Endothelial cell of umbilical vein (primary cell): ENCODE measurements around the gene TBC1D3E. TPM values are rescaled to one million over a fixed set of nuclear protein-coding genes. Genes with fewer than 3 reads are reported as not detected.
"Not testable (repeated sequence)": the region's sequence is repeated elsewhere in the genome, so short reads cannot be mapped to it uniquely, and the experiment has no call there.

Experiments used
- BruUV-seq: library from RNA; stranded (reverse); fragments of 400-500 nt; replicated peaks from 2 replicates; lab custom pipeline; 2021; lab: Mats Ljungman, UMichigan
- CTCF ChIA-PET: fragments of 300-600, 350-600 bp; sonication (Branson Sonifier 250); formaldehyde crosslinking; loops from one replicate; lab custom pipeline; 2021; ENCODE audit warnings: antibody characterized with exemption, inconsistent platforms; lab: Charles Lee
- POLR2A ChIA-PET: fragments of 300-600, 350-600 bp; sonication (Branson Sonifier 250); formaldehyde crosslinking; loops from one replicate; lab custom pipeline; 2021; ENCODE audit warnings: antibody characterized with exemption, inconsistent platforms; lab: Charles Lee
- DNase-seq: peaks from one replicate; pipeline ENCODE4 v3.0.0-alpha.2; 2011; ENCODE audit warnings: low read depth, low spot score
- FAIRE-seq: peaks from 2 replicates; lab custom pipeline; 2011; peaks lifted over from hg19 to GRCh38; lab: Jason Lieb, UNC
- H2AFZ ChIP-seq: 2 replicates; pipeline ENCODE4 v1.6.0; 2012; ENCODE audit warnings: low read depth, low read length, control low read depth, inconsistent platforms
- H3K27ac ChIP-seq: 2 replicates; pipeline ENCODE4 v1.5.1; 2011; ENCODE audit warnings: low read depth, mild to moderate bottlenecking, control low read depth, low read length, moderate library complexity; ENCODE audit not compliant: insufficient read depth
- H3K27me3 ChIP-seq, 2 experiments: 2 replicates each; pipeline versions ENCODE4 v1.6.0 to v1.6.1; 2011; ENCODE audit warnings: low read length in 2 of 2, mixed read lengths in 1 of 2; ENCODE audit not compliant: control insufficient read depth in 2 of 2, insufficient read depth in 2 of 2
- H3K36me3 ChIP-seq, 2 experiments: 2 replicates in 1 of 2; 3 replicates in 1 of 2; pipeline ENCODE4 v1.5.1; 2011; ENCODE audit warnings: low read length in 2 of 2, mild to moderate bottlenecking in 1 of 2, moderate library complexity in 1 of 2; ENCODE audit not compliant: control insufficient read depth in 2 of 2, insufficient read depth in 2 of 2; ENCODE audit errors: extremely low read depth in 1 of 2
- H3K4me1 ChIP-seq: 3 replicates; pipeline ENCODE4 v1.5.1; 2011; ENCODE audit warnings: mild to moderate bottlenecking, low read length; ENCODE audit not compliant: control insufficient read depth, insufficient read depth; ENCODE audit errors: extremely low read depth
- H3K4me2 ChIP-seq: 2 replicates; pipeline ENCODE4 v1.6.1; 2011; ENCODE audit warnings: low read length, control low read depth, mixed read lengths; ENCODE audit not compliant: insufficient read depth
- H3K4me3 ChIP-seq, 3 experiments: fragments of 200-600 bp in 1 of 3; sonication (generic), shearing (Covaris generic) in 1 of 3; replicated peaks in 1 of 3; 2 replicates each; pipeline ENCODE4 v1.5.1; 2011 to 2016; ENCODE audit warnings: control low read depth in 3 of 3, low read length in 3 of 3, mild to moderate bottlenecking in 2 of 3, inconsistent platforms in 1 of 3, low read depth in 1 of 3, moderate library complexity in 1 of 3; ENCODE audit not compliant: insufficient read depth in 1 of 3
- H3K79me2 ChIP-seq: 2 replicates; pipeline ENCODE4 v1.6.0; 2012; ENCODE audit warnings: low read length, inconsistent platforms; ENCODE audit not compliant: control insufficient read depth, insufficient read depth
- H3K9ac ChIP-seq: replicated peaks from 2 replicates; pipeline ENCODE3; 2011; ENCODE audit warnings: low read length, control low read depth; ENCODE audit not compliant: insufficient read depth; ENCODE audit errors: extremely low read depth
- H3K9me1 ChIP-seq: replicated peaks from 3 replicates; pipeline ENCODE4 v1.6.0; 2011; ENCODE audit warnings: mild to moderate bottlenecking, low read length; ENCODE audit not compliant: control insufficient read depth, insufficient read depth; ENCODE audit errors: extremely low read depth
- H3K9me3 ChIP-seq: replicated peaks from 2 replicates; pipeline ENCODE4 v1.5.1; 2012; ENCODE audit warnings: low read length, inconsistent platforms; ENCODE audit not compliant: control insufficient read depth, insufficient read depth
- H4K20me1 ChIP-seq: replicated peaks from 2 replicates; pipeline ENCODE3; 2011; ENCODE audit warnings: mild to moderate bottlenecking, low read length; ENCODE audit not compliant: control insufficient read depth, insufficient read depth; ENCODE audit errors: extremely low read depth
- dilution Hi-C: fragments of 300-500 bp; cut with MboI; formaldehyde crosslinking; loops from one replicate; pipeline ENCODE4 v1.15.0; 2019; ENCODE audit warnings: low sequenced_read_pairs; ENCODE audit not compliant: extremely low pct_ligation_motif_present
- intact Hi-C: fragments of 100-400 bp; cut with micrococcal nuclease; formaldehyde crosslinking; loops from one replicate; pipeline ENCODE4 v1.10.0; 2022
- polyA plus RNA-seq, 4 experiments: library from polyadenylated mRNA; depleted of rRNA in 3 of 4; stranded (reverse) in 3 of 4; unstranded in 1 of 4; fragments of >200 nt; gene quantifications; 2 replicates each; pipeline versions ENCODE4 v1.2.1 to v1.2.3, GENCODE V29; 2011 to 2012; ENCODE audit warnings: missing spikeins in 1 of 4
- small RNA-seq: library from RNA; depleted of rRNA; stranded (forward); fragments of <200 nt; gene quantifications from one replicate; pipeline ENCODE3, GENCODE V24; 2012; ENCODE audit warnings: low replicate concordance, low read depth; ENCODE audit not compliant: insufficient read depth, insufficient read length
- total RNA-seq: library from RNA; stranded (reverse); gene quantifications from 2 replicates; pipeline ENCODE4 v1.2.3, GENCODE V29; 2021

Gene TBC1D3E
- total and polyA plus RNA-seq, 2 donors (not counting 3 experiments of a cell fraction or from before 2014, with no cell fraction given), result not detected

DNA sequence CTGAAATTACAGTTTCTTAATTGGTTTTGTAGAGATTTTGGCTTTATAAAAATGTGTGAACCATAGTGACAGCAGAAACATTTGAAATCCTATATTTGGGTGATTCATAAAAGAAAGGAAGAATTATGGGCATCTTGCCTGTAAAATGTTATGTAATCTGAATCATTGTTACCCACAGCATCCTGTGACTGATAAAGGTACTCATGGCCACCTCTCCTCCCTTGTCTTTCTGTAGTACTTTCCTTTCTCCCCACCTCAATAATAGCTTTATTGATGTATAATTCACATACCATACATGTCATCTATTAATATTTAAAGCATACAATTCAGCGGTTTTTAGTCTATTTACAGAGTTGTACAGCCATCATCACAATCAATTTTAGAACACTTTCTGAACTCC, 28.5 kb upstream of the TBC1D3E start:
- H3K9me3 ChIP-seq, H3K79me2 ChIP-seq, H3K4me1 ChIP-seq, DNase-seq, FAIRE-seq, H3K4me3 ChIP-seq, POLR2A ChIA-PET, H3K9ac ChIP-seq, H3K36me3 ChIP-seq, H4K20me1 ChIP-seq, H2AFZ ChIP-seq, CTCF ChIA-PET, BruUV-seq, H3K9me1 ChIP-seq, H3K27me3 ChIP-seq, H3K4me2 ChIP-seq, dilution Hi-C loops, H3K27ac ChIP-seq, intact Hi-C loops: not testable (repeated sequence)

DNA sequence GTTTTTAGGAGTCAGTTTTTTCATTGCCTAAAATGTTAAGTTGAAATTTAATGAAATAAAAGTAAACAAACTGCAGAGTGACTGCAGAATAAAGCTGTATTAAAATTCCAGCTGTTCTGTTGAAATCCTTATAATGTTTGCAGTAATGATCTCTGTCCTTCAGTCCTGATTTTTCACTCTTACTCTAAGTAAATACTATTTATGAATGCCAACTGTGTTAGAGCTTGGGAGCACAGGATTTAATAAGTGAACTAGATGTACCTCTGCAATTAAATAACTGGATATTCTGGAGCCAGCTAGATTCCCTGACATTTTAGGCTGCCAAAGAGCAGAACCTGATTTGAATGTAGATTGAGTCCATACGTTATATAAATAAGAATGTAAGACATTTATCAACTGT, 7.9 kb upstream of the TBC1D3E start:
- dilution Hi-C loops, H4K20me1 ChIP-seq, H3K27ac ChIP-seq, H3K4me2 ChIP-seq, H3K4me1 ChIP-seq, H3K36me3 ChIP-seq, H3K9me3 ChIP-seq, H2AFZ ChIP-seq, DNase-seq, FAIRE-seq, POLR2A ChIA-PET, H3K79me2 ChIP-seq, CTCF ChIA-PET, H3K27me3 ChIP-seq, H3K9me1 ChIP-seq, BruUV-seq, H3K4me3 ChIP-seq, intact Hi-C loops, H3K9ac ChIP-seq: not testable (repeated sequence)

- H3K9me3 ChIP-seq, CTCF ChIA-PET, H3K9ac ChIP-seq, H4K20me1 ChIP-seq, BruUV-seq, dilution Hi-C loops, H3K36me3 ChIP-seq, DNase-seq, intact Hi-C loops, H2AFZ ChIP-seq, H3K4me3 ChIP-seq, POLR2A ChIA-PET, H3K79me2 ChIP-seq, H3K27ac ChIP-seq, H3K4me1 ChIP-seq, FAIRE-seq, H3K4me2 ChIP-seq, H3K27me3 ChIP-seq, H3K9me1 ChIP-seq: not testable (repeated sequence)
These were observed 7.1 kb downstream of the TBC1D3E start for GRCh38 chr17:38134860-38135259.

Small RNA genes within 50 kb of the gene (small RNA-seq; reads per million reads assigned to genes)
- gene RF00019 (not detected), gene RNA5SP526 (not detected)

Other genes with a start within 250 kb of the TBC1D3E start
- gene TBC1D3K, start 203.5 kb upstream of the TBC1D3E start, total RNA-seq, result not detected in 2 replicates
- gene TBC1D3K, start 203.5 kb upstream of the TBC1D3E start, polyA plus RNA-seq, result not detected in 2 replicates
- gene TBC1D3L, start 138.9 kb upstream of the TBC1D3E start, total RNA-seq, result 4.6 and 8.5 TPM in 2 replicates
- 14.4 and 16.6 TPM in 2 replicates for gene TBC1D3L, start 138.9 kb upstream of the TBC1D3E start, polyA plus RNA-seq
- 2.7 and 2.9 TPM in 2 replicates for gene TBC1D3D, start 124.0 kb upstream of the TBC1D3E start, total RNA-seq
- not detected in 2 replicates for gene TBC1D3D, start 124.0 kb upstream of the TBC1D3E start, polyA plus RNA-seq
- gene TBC1D3C, start 59.3 kb upstream of the TBC1D3E start, total RNA-seq, result not detected in 2 replicates
- not detected in 2 replicates for gene TBC1D3C, start 59.3 kb upstream of the TBC1D3E start, polyA plus RNA-seq
- 1.9 and 2.6 TPM in 2 replicates for gene TBC1D3, start 64.6 kb downstream of the TBC1D3E start, total RNA-seq
- not detected in 2 replicates for gene TBC1D3, start 64.6 kb downstream of the TBC1D3E start, polyA plus RNA-seq
- gene MRPL45, start 169.2 kb downstream of the TBC1D3E start, total RNA-seq, result 41.0 and 45.5 TPM in 2 replicates
- gene MRPL45, start 169.2 kb downstream of the TBC1D3E start, polyA plus RNA-seq, result 34.2 and 41.2 TPM in 2 replicates
- not detected in 2 replicates for gene GPR179, start 216.0 kb downstream of the TBC1D3E start, total RNA-seq
- gene GPR179, start 216.0 kb downstream of the TBC1D3E start, polyA plus RNA-seq, result not detected in 2 replicates
- 10.4 and 11.7 TPM in 2 replicates for gene SOCS7, start 223.9 kb downstream of the TBC1D3E start, total RNA-seq
- 5.9 and 6.6 TPM in 2 replicates for gene SOCS7, start 223.9 kb downstream of the TBC1D3E start, polyA plus RNA-seq